OCI-LY7 (cell line): ENCODE measurements around the gene HASPIN. TPM values are rescaled to one million over a fixed set of nuclear protein-coding genes. Genes with fewer than 3 reads are reported as not detected.

ENCODE experiments used
- BruUV-seq: library from RNA; stranded (reverse); fragments of 400-500 nt; replicated peaks from 2 replicates; lab custom pipeline; 2021; lab: Mats Ljungman, UMichigan
- CTCF ChIA-PET: fragments of 300-600 bp; sonication (Branson Sonifier 250); formaldehyde crosslinking; loops from one replicate; lab custom pipeline; 2022; ENCODE audit warnings: antibody characterized with exemption; ENCODE audit not compliant: unreplicated experiment; lab: Charles Lee
- POLR2A ChIA-PET: fragments of 300-600 bp; sonication (Branson Sonifier 250); formaldehyde crosslinking; loops from one replicate; lab custom pipeline; 2022; ENCODE audit warnings: antibody characterized with exemption; lab: Charles Lee
- DNase-seq: peaks from one replicate; pipeline ENCODE4 v3.0.0-alpha.2; 2015; ENCODE audit warnings: low spot score
- H2AFZ ChIP-seq: fragments of 200-600 bp; sonication (generic), shearing (Covaris generic); 2 replicates; pipeline ENCODE4 v1.6.1; 2014; ENCODE audit warnings: mild to moderate bottlenecking, antibody characterized with exemption, low read length, moderate library complexity
- H3K27ac ChIP-seq: fragments of 200-600 bp; sonication (generic); 2 replicates; pipeline ENCODE4 v1.5.1; 2014; ENCODE audit warnings: mixed run types, low read depth, mild to moderate bottlenecking, moderate library complexity, low read length, inconsistent platforms; ENCODE audit not compliant: poor library complexity, severe bottlenecking
- H3K36me3 ChIP-seq: fragments of 200-600 bp; sonication (generic); 2 replicates; pipeline ENCODE4 v1.6.1; 2014; ENCODE audit warnings: mild to moderate bottlenecking, antibody characterized with exemption, low read length, moderate library complexity, mixed read lengths; ENCODE audit not compliant: insufficient read depth
- H3K4me1 ChIP-seq: fragments of 200-600 bp; sonication (generic); 2 replicates; pipeline ENCODE4 v1.5.1; 2014; ENCODE audit warnings: mild to moderate bottlenecking, low read length; ENCODE audit not compliant: insufficient read depth, poor library complexity, severe bottlenecking
- H3K4me2 ChIP-seq: fragments of 200-600 bp; sonication (generic); 2 replicates; pipeline ENCODE4 v1.6.1; 2014; ENCODE audit warnings: mild to moderate bottlenecking, low read length
- H3K4me3 ChIP-seq: fragments of 200-600 bp; sonication (generic); 2 replicates; pipeline ENCODE4 v1.5.1; 2014; ENCODE audit warnings: mild to moderate bottlenecking, low read depth, low read length; ENCODE audit not compliant: poor library complexity, severe bottlenecking
- H3K79me2 ChIP-seq: fragments of 200-600 bp; sonication (generic); 2 replicates; pipeline ENCODE4 v1.6.1; 2016; ENCODE audit warnings: low read depth, mild to moderate bottlenecking, low read length, moderate library complexity, mixed read lengths; ENCODE audit not compliant: insufficient read depth
- H3K9me2 ChIP-seq: fragments of 200-600 bp; sonication (generic); 2 replicates; pipeline ENCODE4 v1.6.1; 2016; ENCODE audit warnings: mild to moderate bottlenecking, low read length, mixed read lengths; ENCODE audit not compliant: insufficient read depth
- H3K9me3 ChIP-seq: fragments of 200-600 bp; sonication (generic); 2 replicates; pipeline ENCODE4 v1.6.1; 2014; ENCODE audit warnings: mild to moderate bottlenecking, mixed run types, low read length, mixed read lengths
- H4K20me1 ChIP-seq: fragments of 200-600 bp; sonication (generic); 2 replicates; pipeline ENCODE4 v1.6.1; 2014; ENCODE audit warnings: mild to moderate bottlenecking, antibody characterized with exemption, low read length, moderate library complexity, mixed read lengths; ENCODE audit not compliant: insufficient read depth
- EZH2phosphoT487 ChIP-seq: fragments of 200-600 bp; sonication (generic); IDR thresholded peaks from 2 replicates; pipeline ENCODE4 v1.6.1; 2018; ENCODE audit warnings: low read depth, borderline replicate concordance, mild to moderate bottlenecking, mixed run types, antibody characterized with exemption, low read length, moderate library complexity, mixed read lengths
- intact Hi-C: fragments of 100-400 bp; cut with micrococcal nuclease; formaldehyde crosslinking; loops from one replicate; pipeline ENCODE4 v1.10.0; 2022; ENCODE audit not compliant: unreplicated experiment
- total RNA-seq, 2 experiments: library from RNA; depleted of rRNA in 1 of 2; stranded (reverse); fragments of >200 nt in 1 of 2; shearing (Covaris generic) in 1 of 2; gene quantifications; 2 replicates each; pipeline ENCODE4 v1.2.3, GENCODE V29; 2014 to 2022
- TF ChIP-seq, protein P1 (sequence below): fragments of 200-600 bp; sonication (generic); conservative IDR thresholded peaks from 2 replicates; pipeline ENCODE4 v1.5.1; 2014; ENCODE audit warnings: mild to moderate bottlenecking, antibody characterized with exemption, low read length, moderate library complexity, mixed read lengths

HASPIN gene
- total RNA-seq, 2 experiments from 2014 or later, result 66.2 to 88.6 TPM

DNA sequence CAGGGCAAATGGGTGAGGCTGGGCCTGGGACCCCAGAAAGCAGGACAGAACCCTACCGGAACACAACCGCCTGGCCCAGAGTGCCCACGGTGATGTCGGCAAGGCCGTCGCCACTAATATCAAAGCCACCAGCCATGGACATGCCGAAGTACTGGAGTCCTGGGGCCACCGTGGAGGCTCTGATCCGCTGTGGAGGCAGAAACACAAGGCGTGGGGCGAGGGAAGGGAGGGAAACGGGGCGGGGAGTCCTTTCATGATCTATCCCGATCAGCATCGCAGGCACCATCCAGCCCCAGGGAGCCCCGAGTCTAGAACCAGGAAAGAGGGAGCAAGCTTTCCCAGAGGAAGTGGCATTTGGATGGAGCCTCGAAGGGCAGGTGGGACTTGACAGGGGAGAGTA, 26.6 kb downstream of the HASPIN start:
- Histone ChIP-seq H3K79me2 (no peaks in the 10 kb centered on the region), H2AFZ (no peak overlapping the region), H3K36me3 (no peaks in the 10 kb centered on the region), H3K4me2 (no peak overlapping the region), H3K27ac (no peak overlapping the region), H3K9me2 (no peaks in the 10 kb centered on the region), H4K20me1 (no peaks in the 10 kb centered on the region), H3K4me3 (no peak overlapping the region), H3K9me3 (no peaks in the 10 kb centered on the region), H3K4me1 (peaks cover 15% of the 10 kb centered on the region)
- intact Hi-C loops, result no loop called here
- TF ChIP-seq, protein P1, sequence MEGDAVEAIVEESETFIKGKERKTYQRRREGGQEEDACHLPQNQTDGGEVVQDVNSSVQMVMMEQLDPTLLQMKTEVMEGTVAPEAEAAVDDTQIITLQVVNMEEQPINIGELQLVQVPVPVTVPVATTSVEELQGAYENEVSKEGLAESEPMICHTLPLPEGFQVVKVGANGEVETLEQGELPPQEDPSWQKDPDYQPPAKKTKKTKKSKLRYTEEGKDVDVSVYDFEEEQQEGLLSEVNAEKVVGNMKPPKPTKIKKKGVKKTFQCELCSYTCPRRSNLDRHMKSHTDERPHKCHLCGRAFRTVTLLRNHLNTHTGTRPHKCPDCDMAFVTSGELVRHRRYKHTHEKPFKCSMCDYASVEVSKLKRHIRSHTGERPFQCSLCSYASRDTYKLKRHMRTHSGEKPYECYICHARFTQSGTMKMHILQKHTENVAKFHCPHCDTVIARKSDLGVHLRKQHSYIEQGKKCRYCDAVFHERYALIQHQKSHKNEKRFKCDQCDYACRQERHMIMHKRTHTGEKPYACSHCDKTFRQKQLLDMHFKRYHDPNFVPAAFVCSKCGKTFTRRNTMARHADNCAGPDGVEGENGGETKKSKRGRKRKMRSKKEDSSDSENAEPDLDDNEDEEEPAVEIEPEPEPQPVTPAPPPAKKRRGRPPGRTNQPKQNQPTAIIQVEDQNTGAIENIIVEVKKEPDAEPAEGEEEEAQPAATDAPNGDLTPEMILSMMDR, result no peak
- no peak for TF ChIP-seq EZH2phosphoT487
- CTCF ChIA-PET, result no interaction called here
- no TSS peak for BruUV-seq
- POLR2A ChIA-PET, result no interaction called here
- no peak for DNase-seq

- Histone ChIP-seq H3K9me3 (no peaks in the 10 kb centered on the region), H3K4me1 (peaks cover 15% of the 10 kb centered on the region), H3K27ac (no peak overlapping the region), H3K4me3 (no peak overlapping the region), H3K9me2 (no peaks in the 10 kb centered on the region), H4K20me1 (no peaks in the 10 kb centered on the region), H3K79me2 (no peaks in the 10 kb centered on the region), H3K4me2 (no peak overlapping the region), H2AFZ (no peak overlapping the region), H3K36me3 (no peaks in the 10 kb centered on the region)
- POLR2A ChIA-PET, result no interaction called here
- TF ChIP-seq EZH2phosphoT487, result no peak
- TF ChIP-seq, protein P1, result no peak
- intact Hi-C loops, result no loop called here
- no TSS peak for BruUV-seq
- DNase-seq, result no peak
- CTCF ChIA-PET, result no interaction called here
These were observed 27.2 kb downstream of the HASPIN start for GRCh38 chr17:3750926-3751325.

DNA sequence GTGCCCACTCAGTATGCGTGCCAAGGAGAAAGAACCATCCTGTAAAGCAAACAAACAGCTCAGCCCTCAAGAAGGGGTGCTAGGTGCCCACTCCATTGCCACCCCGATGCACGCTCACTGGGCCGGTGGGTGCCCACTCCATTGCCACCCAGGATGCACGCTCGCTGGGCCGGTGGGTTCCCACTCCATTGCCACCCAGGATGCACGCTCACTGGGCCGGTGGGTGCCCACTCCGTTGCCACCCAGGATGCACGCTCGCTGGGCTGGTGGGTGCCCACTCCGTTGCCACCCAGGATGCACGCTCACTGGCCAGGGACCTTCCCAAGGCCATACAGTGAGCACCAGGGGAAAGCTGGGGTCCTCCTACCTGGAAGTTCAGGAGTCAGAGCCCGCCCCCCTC, 28.1 kb downstream of the HASPIN start:
- no peaks in the 10 kb centered on the region for H3K9me3 ChIP-seq
- ChIA-PET CTCF (no interaction called here), POLR2A (interaction anchor here (0.6 kb wide), 1 partner anchor 41 kb away, joined by 3 read pairs; no protein-coding TSS in a partner anchor)
- no peak overlapping the region for H3K27ac ChIP-seq
- DNase-seq, result no peak
- H3K4me2 ChIP-seq, result no peak overlapping the region
- intact Hi-C loops, result no loop called here
- no peaks in the 10 kb centered on the region for H3K36me3 ChIP-seq
- H2AFZ ChIP-seq, result no peak overlapping the region
- no peaks in the 10 kb centered on the region for H3K9me2 ChIP-seq
- H4K20me1 ChIP-seq, result no peaks in the 10 kb centered on the region
- TF ChIP-seq, protein P1, result no peak
- TF ChIP-seq EZH2phosphoT487, result no peak
- BruUV-seq, result no TSS peak
- no peak overlapping the region for H3K4me3 ChIP-seq
- H3K4me1 ChIP-seq, result peaks cover 12% of the 10 kb centered on the region
- H3K79me2 ChIP-seq, result no peaks in the 10 kb centered on the region
